ENCODE results near the gene PHLDA2.

DNA sequence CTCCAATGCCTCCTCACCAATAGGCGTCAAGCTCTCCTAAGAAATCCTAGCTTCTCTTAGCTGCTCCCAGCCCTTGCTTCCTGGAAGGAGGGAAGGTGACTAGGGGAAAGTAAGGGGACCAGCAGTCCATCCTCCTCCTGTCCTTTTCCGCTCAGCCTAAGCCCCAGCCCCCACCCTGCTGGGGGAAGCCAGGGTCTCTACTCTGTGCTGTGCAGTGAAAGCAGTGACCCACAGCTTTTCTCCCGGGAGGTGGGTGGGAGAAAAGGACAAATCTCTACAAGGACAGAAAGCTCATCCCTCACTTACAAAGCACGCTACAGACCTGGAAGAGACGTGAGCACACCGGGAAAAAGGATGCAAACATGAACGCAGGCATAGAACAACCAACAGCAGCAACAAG is 30.9 kb upstream of the PHLDA2 start:
- TF ChIP-seq, protein P1, sequence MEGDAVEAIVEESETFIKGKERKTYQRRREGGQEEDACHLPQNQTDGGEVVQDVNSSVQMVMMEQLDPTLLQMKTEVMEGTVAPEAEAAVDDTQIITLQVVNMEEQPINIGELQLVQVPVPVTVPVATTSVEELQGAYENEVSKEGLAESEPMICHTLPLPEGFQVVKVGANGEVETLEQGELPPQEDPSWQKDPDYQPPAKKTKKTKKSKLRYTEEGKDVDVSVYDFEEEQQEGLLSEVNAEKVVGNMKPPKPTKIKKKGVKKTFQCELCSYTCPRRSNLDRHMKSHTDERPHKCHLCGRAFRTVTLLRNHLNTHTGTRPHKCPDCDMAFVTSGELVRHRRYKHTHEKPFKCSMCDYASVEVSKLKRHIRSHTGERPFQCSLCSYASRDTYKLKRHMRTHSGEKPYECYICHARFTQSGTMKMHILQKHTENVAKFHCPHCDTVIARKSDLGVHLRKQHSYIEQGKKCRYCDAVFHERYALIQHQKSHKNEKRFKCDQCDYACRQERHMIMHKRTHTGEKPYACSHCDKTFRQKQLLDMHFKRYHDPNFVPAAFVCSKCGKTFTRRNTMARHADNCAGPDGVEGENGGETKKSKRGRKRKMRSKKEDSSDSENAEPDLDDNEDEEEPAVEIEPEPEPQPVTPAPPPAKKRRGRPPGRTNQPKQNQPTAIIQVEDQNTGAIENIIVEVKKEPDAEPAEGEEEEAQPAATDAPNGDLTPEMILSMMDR (IDR thresholded peaks at IDR 0.05): no peak
- TF ChIP-seq POLR2AphosphoS5 (IDR thresholded peaks at IDR 0.05) (no peak), EP300 (IDR thresholded peaks at IDR 0.05) (no peak)
